PC-3 (cell line): ENCODE measurements around the gene SH3RF3. TPM values are rescaled to one million over a fixed set of nuclear protein-coding genes. Genes with fewer than 3 reads are reported as not detected.

Source experiments
- ATAC-seq: fragments of 200-7000 bp; cut with Tn5 transposase; 2 replicates; pipeline ENCODE4 v1.9.1; 2020; ENCODE audit warnings: mild to moderate bottlenecking, moderate library complexity
- BruUV-seq: library from RNA; stranded (reverse); fragments of 400-500 nt; replicated peaks from 2 replicates; lab custom pipeline; 2021; lab: Mats Ljungman, UMichigan
- CTCF ChIA-PET: fragments of 300-600 bp; sonication (Branson Sonifier 250); formaldehyde crosslinking; loops from one replicate; lab custom pipeline; 2022; ENCODE audit warnings: antibody characterized with exemption; lab: Charles Lee
- POLR2A ChIA-PET: fragments of 300-600 bp; sonication (Branson Sonifier 250); formaldehyde crosslinking; loops from one replicate; lab custom pipeline; 2022; ENCODE audit warnings: antibody characterized with exemption; ENCODE audit not compliant: unreplicated experiment; lab: Charles Lee
- DNase-seq: peaks from one replicate; pipeline ENCODE4 v3.0.0-alpha.2; 2015
- H2AFZ ChIP-seq: fragments of 300-600 bp; sonication (generic); 2 replicates; pipeline ENCODE4 v1.6.0; 2016; ENCODE audit warnings: antibody characterized with exemption, low read length
- H3F3A ChIP-seq: fragments of 300-600 bp; sonication (generic); one replicate; pipeline ENCODE4 v1.6.0; 2017; ENCODE audit warnings: antibody characterized with exemption, low read length, control low read depth, mild to moderate bottlenecking; ENCODE audit not compliant: unreplicated experiment
- H3K27ac ChIP-seq: fragments of 300-600 bp; sonication (generic); 2 replicates; pipeline ENCODE4 v1.5.1; 2016; ENCODE audit warnings: mild to moderate bottlenecking, low read length
- H3K27me3 ChIP-seq: fragments of 300-600 bp; sonication (generic); 2 replicates; pipeline ENCODE4 v1.6.1; 2016; ENCODE audit warnings: low read length, mixed read lengths
- H3K36me3 ChIP-seq: fragments of 300-600 bp; sonication (generic); 2 replicates; pipeline ENCODE4 v1.6.1; 2016; ENCODE audit warnings: low read depth, mixed run types, low read length, mixed read lengths
- H3K4me1 ChIP-seq: fragments of 300-600 bp; sonication (generic); 2 replicates; pipeline ENCODE4 v1.5.1; 2016; ENCODE audit warnings: low read length; ENCODE audit not compliant: insufficient read depth
- H3K4me2 ChIP-seq: fragments of 300-600 bp; sonication (generic); 2 replicates; pipeline ENCODE4 v1.6.0; 2016; ENCODE audit warnings: low read length
- H3K4me3 ChIP-seq: fragments of 300-600 bp; sonication (generic); 2 replicates; pipeline ENCODE4 v1.5.1; 2016; ENCODE audit warnings: mild to moderate bottlenecking, low read length, mixed read lengths
- H3K79me2 ChIP-seq: fragments of 300-600 bp; sonication (generic); 2 replicates; pipeline ENCODE4 v1.6.1; 2017; ENCODE audit warnings: low read length, mixed read lengths
- H3K9ac ChIP-seq: fragments of 300-600 bp; sonication (generic); 2 replicates; pipeline ENCODE4 v1.6.0; 2016; ENCODE audit warnings: mild to moderate bottlenecking, low read length
- H3K9me2 ChIP-seq: fragments of 300-600 bp; sonication (generic); replicated peaks from 2 replicates; pipeline ENCODE4 v1.6.1; 2016; ENCODE audit warnings: mixed run types, low read length, mixed read lengths
- H3K9me3 ChIP-seq: fragments of 300-600 bp; sonication (generic); 2 replicates; pipeline ENCODE4 v1.6.1; 2016; ENCODE audit warnings: low read length, mixed read lengths
- H4K20me1 ChIP-seq: fragments of 300-600 bp; sonication (generic); 2 replicates; pipeline ENCODE4 v1.6.1; 2016; ENCODE audit warnings: low read length, mixed read lengths
- CTCF ChIP-seq: fragments of 300-600 bp; sonication (generic); conservative IDR thresholded peaks from 2 replicates; pipeline ENCODE4 v1.5.1; 2017; ENCODE audit warnings: antibody characterized with exemption, low read depth, mild to moderate bottlenecking, low read length
- EZH2 ChIP-seq: fragments of 300-600 bp; sonication (generic); IDR thresholded peaks from one replicate; pipeline ENCODE4 v1.6.1; 2017; ENCODE audit warnings: antibody characterized with exemption, mild to moderate bottlenecking, low read length; ENCODE audit not compliant: unreplicated experiment
- EZH2phosphoT487 ChIP-seq: fragments of 300-600 bp; sonication (generic); IDR thresholded peaks from 2 replicates; pipeline ENCODE4 v1.6.1; 2018; ENCODE audit warnings: mild to moderate bottlenecking, antibody characterized with exemption, low read length, borderline replicate concordance
- intact Hi-C: fragments of 100-400 bp; cut with micrococcal nuclease; formaldehyde crosslinking; loops from 2 replicates; pipeline ENCODE4 v1.9.0; 2023
- total RNA-seq: library from RNA; depleted of rRNA; stranded (reverse); fragments of >200 nt; gene quantifications from 2 replicates; pipeline ENCODE4 v1.2.3, GENCODE V29; 2014

The SH3RF3 gene
- total RNA-seq, 1 experiment from 2014 or later = 11.7 TPM

- DNase-seq (peak; percentile 43), ATAC-seq (peak; percentile 25)
- no peak for TF ChIP-seq CTCF
- no peak for TF ChIP-seq EZH2phosphoT487
- no peak for TF ChIP-seq EZH2
- Histone ChIP-seq H3K4me1 (peaks cover 30% of the 10 kb centered on the region), H3K4me2 (peak overlapping the region; percentile 63), H3K27ac (peak overlapping the region; percentile 81), H2AFZ (no peak overlapping the region), H3K9ac (peak overlapping the region; percentile 28; the same call in 1 of the 2 replicates), H3K9me2 (no peaks in the 10 kb centered on the region), H3K36me3 (0 out of 2 replicates have a peak, but pooled peaks cover 6% of the 10 kb centered on the region), H3K27me3 (no peaks in the 10 kb centered on the region), H4K20me1 (no peaks in the 10 kb centered on the region), H3K79me2 (no peaks in the 10 kb centered on the region), H3K9me3 (no peaks in the 10 kb centered on the region), H3K4me3 (no peak overlapping the region), H3F3A (peaks cover 4% of the 10 kb centered on the region)
- no TSS peak for BruUV-seq
- ChIA-PET CTCF (interaction anchor here (1.0 kb wide), 1 partner anchor 18 kb away, joined by 5 read pairs; no protein-coding TSS in a partner anchor), POLR2A (interaction anchor here (1.0 kb wide), 1 partner anchor 111 kb away, joined by 5 read pairs; no protein-coding TSS in a partner anchor)
- intact Hi-C loops = loop anchor here (2.0 kb wide), 1 partner anchor 18 kb away; no protein-coding TSS in a partner anchor
These were observed 221.5 kb downstream of the SH3RF3 start for GRCh38 chr2:109350526-109350925.

- peak overlapping the region; percentile 81 for H3K27ac ChIP-seq
- H3K27me3 ChIP-seq = no peaks in the 10 kb centered on the region
- intact Hi-C loops = loop anchor here (1.0 to 2.0 kb wide), 2 partner anchors 15 to 18 kb away; no protein-coding TSS in a partner anchor
- H3K4me1 ChIP-seq = peaks cover 30% of the 10 kb centered on the region
- H3K36me3 ChIP-seq = 0 out of 2 replicates have a peak, but pooled peaks cover 6% of the 10 kb centered on the region
- H2AFZ ChIP-seq = no peak overlapping the region
- no TSS peak for BruUV-seq
- H3K9ac ChIP-seq = peak overlapping the region; percentile 28; the same call in 1 of the 2 replicates
- ATAC-seq = peak; percentile 92
- H3K4me3 ChIP-seq = no peak overlapping the region; the same call in 1 of the 2 replicates
- H4K20me1 ChIP-seq = no peaks in the 10 kb centered on the region
- H3K4me2 ChIP-seq = peak overlapping the region; percentile 63
- no peaks in the 10 kb centered on the region for H3K79me2 ChIP-seq
- peaks cover 4% of the 10 kb centered on the region for H3F3A ChIP-seq
- CTCF ChIA-PET = interaction anchor here (0.5 to 1.0 kb wide), 2 partner anchors 19 to 255 kb away, joined by 3 to 5 read pairs; no protein-coding TSS in a partner anchor
- H3K9me2 ChIP-seq = no peaks in the 10 kb centered on the region
- peak; percentile 97 for DNase-seq
- no peaks in the 10 kb centered on the region for H3K9me3 ChIP-seq
- POLR2A ChIA-PET = interaction anchor here (0.6 to 1.0 kb wide), 2 partner anchors 27 to 112 kb away, joined by 4 to 5 read pairs; no protein-coding TSS in a partner anchor
- TF ChIP-seq CTCF (no peak), EZH2 (no peak), EZH2phosphoT487 (no peak)
These were observed 222.3 kb downstream of the SH3RF3 start for GRCh38 chr2:109351164-109351756.
